ENCODE results near the gene MBNL2.

MBNL2 gene

GRCh38 chr13:97235549-97236231, 13.6 kb downstream of the MBNL2 start:
- FAIRE-seq: no peak

- FAIRE-seq: no peak
Observed at GRCh38 chr13:97237388-97237787, 15.3 kb downstream of the MBNL2 start.

- no peak for FAIRE-seq
Observed at GRCh38 chr13:97238432-97238831, 16.3 kb downstream of the MBNL2 start.

GRCh38 chr13:97238883-97239282, 16.8 kb downstream of the MBNL2 start:
- no peak for FAIRE-seq

DNA sequence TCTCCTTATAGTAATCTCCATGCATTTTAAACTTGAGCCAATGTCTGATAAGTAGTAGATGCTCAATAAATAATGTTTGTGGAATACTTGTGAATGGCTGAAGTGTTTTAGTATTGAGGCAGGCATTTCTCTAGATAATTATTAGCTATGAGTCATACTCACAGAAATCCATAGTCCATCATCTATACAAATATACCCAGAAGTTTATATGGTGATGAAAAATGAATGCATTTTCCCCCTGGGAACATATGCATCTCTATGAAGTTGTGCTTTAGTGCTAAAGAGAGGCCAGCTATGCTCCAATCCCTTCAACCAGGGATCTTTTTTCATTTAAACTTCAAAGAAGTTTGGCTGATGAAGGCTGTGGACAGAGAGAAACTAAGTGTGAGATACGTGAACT, 17.2 kb downstream of the MBNL2 start:
- peak; percentile 68 for FAIRE-seq

DNA sequence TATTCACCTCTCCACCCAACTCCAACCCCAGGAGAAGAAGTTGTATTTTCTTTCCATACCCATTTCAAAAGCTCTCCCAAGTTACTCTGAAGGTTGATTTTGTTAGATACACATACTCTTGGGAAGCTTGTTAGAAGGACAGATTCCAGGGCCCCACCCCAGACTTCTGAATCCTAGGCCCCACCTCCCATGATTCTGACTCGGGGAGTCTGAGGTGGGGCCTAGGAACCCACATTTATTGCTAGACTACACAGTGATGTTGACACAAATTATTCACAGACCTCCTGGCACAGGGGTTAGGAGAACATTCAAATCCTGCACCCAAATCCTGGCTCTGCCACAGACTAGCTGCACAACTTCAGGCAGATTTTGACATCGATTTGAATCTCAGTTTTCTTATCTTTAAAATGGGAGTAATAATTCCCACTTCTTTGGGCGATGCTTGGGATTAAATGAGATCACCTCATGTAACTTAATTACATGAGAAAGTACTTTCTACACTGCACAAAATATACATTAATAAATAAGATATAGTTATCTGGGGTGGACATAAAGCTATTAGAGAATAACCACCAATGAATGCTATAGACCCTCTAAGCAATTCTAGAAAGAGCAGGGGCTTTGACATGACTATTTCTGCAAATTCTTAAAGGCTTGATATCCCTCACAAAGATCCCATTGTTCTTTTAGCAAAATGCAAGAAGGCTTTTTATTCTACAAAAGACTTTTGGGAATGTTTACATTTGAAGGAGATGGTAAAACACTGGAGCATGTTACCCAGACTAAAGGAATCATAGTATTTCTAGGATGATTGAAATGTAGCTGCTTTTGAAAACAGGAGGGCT, 18.0 kb downstream of the MBNL2 start:
- no peak for FAIRE-seq

DNA sequence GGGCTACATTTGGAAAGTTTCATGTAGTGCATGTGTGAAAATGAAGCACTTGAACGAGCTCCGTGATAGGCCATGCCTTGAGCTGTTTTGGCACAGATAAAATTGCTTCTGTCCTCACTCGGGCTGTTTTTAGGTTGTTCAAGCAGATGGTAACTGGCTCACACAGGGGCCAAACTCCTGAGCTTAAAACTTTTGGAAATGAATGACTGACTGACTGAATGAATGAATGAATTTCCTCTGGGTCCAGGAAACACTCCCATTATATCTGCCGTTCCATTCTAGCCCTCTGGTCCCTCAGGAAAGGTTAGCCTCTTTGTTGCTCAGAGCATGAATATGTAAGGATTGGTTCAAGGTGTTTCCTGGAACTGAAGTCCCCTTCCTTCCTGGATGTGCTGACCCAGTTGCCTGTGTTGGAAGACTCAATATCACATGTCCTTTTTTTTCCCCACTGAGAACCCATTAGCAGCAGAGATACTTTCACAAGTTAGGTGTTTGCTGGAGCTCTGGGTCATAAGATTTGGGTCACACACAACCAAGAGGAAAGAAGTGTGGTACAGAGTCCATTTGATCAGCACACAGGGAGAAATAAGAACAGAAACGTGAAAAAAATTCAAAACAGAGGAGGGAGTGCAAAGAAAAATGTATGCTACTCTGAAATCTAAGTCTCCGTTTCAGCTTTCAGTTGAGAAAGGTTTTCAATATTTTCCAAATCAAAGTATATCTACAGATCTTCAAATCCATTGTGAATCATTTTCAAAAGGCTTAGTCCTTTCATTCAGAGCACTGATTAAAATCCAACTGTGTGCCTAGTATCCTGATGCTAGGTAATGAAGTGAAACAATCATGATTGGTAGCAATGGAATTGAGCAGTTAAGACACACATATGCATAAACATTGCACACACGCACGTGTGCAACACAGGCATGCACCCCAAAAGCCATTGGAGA, 18.9 kb downstream of the MBNL2 start:
- FAIRE-seq: no peak

GRCh38 chr13:97241761-97242160, 19.6 kb downstream of the MBNL2 start:
- FAIRE-seq: no peak

DNA sequence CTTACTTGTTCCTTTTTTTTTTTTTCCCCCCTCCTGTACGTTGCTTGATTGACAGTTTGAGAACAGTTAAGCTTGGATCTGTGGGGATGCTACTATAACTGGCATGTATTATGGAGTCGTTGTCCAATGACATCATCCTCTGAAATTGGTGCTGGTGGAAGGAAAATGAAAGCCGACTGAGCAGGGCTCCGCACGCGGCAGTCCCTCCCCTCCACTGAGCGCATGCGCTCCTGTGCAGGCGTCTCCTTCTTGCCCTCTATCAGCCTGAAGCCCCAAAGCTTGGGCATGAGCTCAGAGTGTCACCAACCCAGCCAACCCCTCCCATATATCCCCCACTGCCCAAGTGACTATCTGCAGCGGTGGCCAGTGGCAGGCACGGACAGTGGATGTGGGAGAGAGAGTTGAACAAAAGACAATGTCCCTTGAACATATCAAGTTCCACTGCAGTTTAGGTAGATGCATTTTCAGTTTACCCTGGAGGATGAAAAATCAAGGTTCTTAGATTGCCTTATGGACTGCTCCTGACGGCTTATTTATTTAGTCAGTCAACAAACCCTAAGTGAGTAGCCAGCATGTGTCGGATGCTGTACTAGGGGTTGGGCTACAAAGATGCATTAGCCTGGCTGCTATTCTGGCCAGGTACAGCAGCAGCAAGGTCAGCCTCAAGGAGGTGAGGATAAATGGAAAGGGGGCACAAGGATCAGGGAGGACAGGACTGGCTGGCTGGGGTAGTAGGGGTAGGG, 20.8 kb downstream of the MBNL2 start:
- FAIRE-seq: peak; percentile 93

- FAIRE-seq: peak; percentile 78
Observed at GRCh38 chr13:97243915-97244781, 22.0 kb downstream of the MBNL2 start.

- FAIRE-seq: no peak
Observed at GRCh38 chr13:97245011-97245410, 22.9 kb downstream of the MBNL2 start.

DNA sequence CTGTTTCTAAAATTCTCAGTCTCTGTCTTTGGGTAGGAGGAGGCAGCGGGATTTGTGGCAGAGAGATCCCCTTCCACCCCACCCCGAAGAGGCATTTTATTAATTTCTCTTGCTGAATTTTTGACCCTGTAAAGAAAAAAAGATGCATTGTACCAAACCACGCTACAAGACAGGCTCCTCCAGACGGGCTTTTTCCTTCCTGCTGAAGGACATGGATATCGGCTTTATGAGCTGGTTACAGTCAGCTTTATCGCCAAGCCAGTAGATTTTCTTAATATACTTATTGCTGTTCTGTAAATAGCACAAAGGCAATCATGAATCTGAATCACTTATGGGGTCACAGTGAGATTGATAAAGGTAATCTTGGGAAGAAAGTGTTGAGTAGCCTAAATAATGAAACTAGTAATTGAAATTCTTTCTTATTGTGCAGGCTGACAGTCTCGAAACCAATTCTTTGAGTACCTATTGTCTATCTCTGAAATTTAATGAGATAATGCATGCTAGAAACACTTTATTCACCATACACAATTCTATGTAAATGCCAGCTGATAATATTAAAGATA, 24.5 kb downstream of the MBNL2 start:
- FAIRE-seq: no peak

DNA sequence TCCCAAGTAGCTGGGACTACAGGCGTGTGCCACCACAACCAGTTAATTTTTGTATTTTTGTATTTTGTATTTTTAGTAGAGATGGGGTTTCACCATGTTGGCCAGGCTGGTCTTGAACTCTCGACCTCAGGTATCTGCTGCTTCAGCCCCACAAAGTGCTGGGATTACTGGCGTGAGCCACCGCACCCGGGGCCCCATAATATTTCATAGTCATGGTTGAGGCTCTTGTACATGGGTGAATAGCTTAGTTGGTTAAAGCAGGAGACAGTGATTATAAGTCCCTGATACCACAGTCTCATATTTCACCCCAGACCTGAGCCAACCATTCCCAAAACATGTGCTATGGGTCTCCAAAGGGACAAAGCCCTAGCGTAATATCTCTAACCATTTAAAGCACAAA, 26.1 kb downstream of the MBNL2 start:
- FAIRE-seq: no peak

DNA sequence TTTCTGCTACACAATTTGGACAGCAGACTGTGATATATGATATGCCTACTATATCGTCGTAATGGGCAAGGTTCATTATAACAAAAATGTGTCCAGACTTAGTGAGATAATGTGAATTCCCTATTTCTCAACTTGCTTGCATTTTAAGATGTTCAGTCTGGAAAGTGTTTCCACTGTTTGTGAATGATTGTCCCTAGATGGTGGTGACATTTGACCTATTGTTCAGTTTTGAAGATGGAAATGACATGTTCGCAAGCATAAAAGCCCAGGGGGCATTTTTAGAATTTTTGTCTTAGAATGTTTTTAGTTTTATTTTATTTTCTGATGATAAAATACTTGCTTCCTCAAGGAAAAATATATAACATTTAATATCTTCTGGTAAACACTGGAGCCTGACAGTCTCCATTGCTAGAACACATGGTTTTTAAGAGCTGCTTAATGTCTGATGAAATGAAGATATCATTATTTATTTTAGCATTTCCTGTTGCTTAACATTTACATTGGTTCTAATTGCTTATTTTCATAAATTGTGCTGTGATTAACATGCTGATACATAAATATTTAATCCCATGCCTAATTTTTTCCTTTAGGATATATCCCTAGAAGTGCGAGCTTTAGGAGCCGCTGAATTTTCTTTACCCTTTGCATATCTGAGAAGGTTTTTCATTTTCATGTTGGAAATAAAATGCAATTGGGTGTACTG, 27.1 kb downstream of the MBNL2 start:
- FAIRE-seq: peak; percentile 97

GRCh38 chr13:97249796-97250495, 27.8 kb downstream of the MBNL2 start:
- FAIRE-seq: no peak

DNA sequence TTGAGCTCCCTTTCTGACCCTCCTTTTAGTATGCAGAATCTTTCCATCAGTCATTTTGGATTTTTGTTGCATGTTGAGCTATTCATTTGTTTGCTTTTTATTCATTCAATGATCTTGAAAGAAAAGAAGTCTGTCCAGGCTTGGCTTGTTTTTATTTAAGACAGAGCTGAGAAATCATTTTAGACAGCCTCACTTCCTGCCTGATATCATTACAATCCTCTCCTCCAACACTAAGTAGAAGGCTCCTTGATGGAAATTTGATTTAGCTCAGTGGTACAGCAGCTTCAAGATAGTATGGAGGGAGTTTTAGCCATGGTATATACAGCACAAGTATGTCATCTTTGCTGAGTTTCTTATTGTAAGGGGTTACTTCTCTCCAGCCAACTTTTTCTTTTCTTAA, 28.4 kb downstream of the MBNL2 start:
- FAIRE-seq: no peak

DNA sequence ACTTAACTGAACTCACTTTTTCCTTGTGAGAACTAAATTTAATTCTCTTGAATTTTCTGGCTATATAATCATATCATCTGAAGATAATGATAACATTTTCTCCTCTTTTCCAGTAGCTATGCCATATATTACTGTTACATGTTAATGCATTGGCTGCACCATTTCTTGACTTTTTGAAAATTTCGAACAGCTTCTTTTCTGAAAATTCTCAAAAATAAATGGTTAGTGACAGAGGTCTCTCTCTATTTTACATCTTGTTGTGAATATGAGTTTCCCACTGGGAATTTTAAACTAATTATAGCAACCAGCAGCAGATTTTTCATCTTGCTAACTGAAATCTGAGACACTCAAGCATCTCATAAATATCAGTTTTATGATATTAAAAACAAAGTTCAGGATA, 30.6 kb downstream of the MBNL2 start:
- FAIRE-seq: no peak

GRCh38 chr13:97253581-97254293, 31.6 kb downstream of the MBNL2 start:
- no peak for FAIRE-seq

DNA sequence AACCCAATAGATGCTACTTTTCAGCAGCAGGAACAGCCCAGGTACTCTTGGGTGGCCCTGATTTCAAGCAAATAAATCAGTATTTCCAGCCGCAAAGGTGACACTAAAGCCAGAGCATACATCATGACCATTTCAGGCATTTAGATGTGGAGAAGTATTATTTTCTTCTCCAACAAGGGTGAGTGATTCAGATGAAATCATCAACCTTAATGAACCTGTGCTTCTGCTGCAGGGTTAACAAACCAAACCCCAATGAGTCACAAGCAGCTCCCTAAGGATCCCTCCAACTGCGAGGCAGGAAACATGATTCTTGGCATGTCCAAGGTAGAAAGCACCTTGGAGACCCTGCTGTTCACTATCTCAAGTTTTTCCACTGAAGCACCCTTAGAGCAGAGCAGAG, 32.7 kb downstream of the MBNL2 start:
- peak; percentile 96 for FAIRE-seq
